Osteoblast (primary cell): ENCODE measurements around the gene ATG7. TPM values are rescaled to one million over a fixed set of nuclear protein-coding genes. Genes with fewer than 3 reads are reported as not detected.
A peak's percentile ranks its signal among the peaks of the same experiment; 100 is the strongest.

ENCODE experiments used
- DNase-seq: peaks from one replicate; pipeline ENCODE4 v3.0.0; 2011; ENCODE audit warnings: low spot score, mixed read lengths; ENCODE audit not compliant: insufficient read length; ENCODE audit errors: missing footprints
- H2AFZ ChIP-seq: 2 replicates; pipeline ENCODE4 v1.6.0; 2011; ENCODE audit warnings: mild to moderate bottlenecking, low read length
- H3K27ac ChIP-seq: 2 replicates; pipeline ENCODE4 v1.5.1; 2011; ENCODE audit warnings: mild to moderate bottlenecking, low read depth, low read length, moderate library complexity
- H3K27me3 ChIP-seq: 2 replicates; pipeline ENCODE4 v1.6.0; 2012; ENCODE audit warnings: mild to moderate bottlenecking, control low read depth, inconsistent platforms, low read length, moderate library complexity; ENCODE audit not compliant: insufficient read depth
- H3K36me3 ChIP-seq: 2 replicates; pipeline ENCODE4 v1.5.1; 2011; ENCODE audit warnings: mild to moderate bottlenecking, low read length, control low read depth, moderate library complexity; ENCODE audit not compliant: insufficient read depth
- H3K4me1 ChIP-seq: 2 replicates; pipeline ENCODE4 v1.5.1; 2011; ENCODE audit warnings: mild to moderate bottlenecking, low read length, control low read depth, moderate library complexity; ENCODE audit not compliant: insufficient read depth
- H3K4me2 ChIP-seq: 2 replicates; pipeline ENCODE4 v1.6.0; 2011; ENCODE audit warnings: mild to moderate bottlenecking, low read length; ENCODE audit not compliant: insufficient read depth
- H3K4me3 ChIP-seq: fragments of 200-600 bp; sonication (generic); 3 replicates; pipeline ENCODE4 v1.5.1; 2012; ENCODE audit warnings: mild to moderate bottlenecking, low read length, inconsistent platforms; ENCODE audit not compliant: insufficient read depth
- H3K79me2 ChIP-seq: 2 replicates; pipeline ENCODE4 v1.6.0; 2012; ENCODE audit warnings: mild to moderate bottlenecking, low read length, control low read depth, inconsistent platforms; ENCODE audit not compliant: insufficient read depth
- H3K9me3 ChIP-seq: 2 replicates; pipeline ENCODE4 v1.5.1; 2011; ENCODE audit warnings: low read depth, low read length, control low read depth
- H4K20me1 ChIP-seq: 2 replicates; pipeline ENCODE4 v1.6.0; 2012; ENCODE audit warnings: mild to moderate bottlenecking, low read length, control low read depth; ENCODE audit not compliant: insufficient read depth
- CTCF ChIP-seq: IDR thresholded peaks from 2 replicates; pipeline ENCODE4 v1.5.1; 2011; ENCODE audit warnings: mild to moderate bottlenecking, low read depth, low read length, moderate library complexity; ENCODE audit errors: extremely low read depth
- total RNA-seq: library from RNA; depleted of rRNA; stranded (reverse); fragments of >200 nt; gene quantifications from 2 replicates; pipeline ENCODE4 v1.2.3, GENCODE V29; 2012

The ATG7 gene
- total RNA-seq, 1 donor = 93.4 TPM

GRCh38 chr3:11588338-11588737 lies 316.1 kb downstream of the ATG7 start:
- Histone ChIP-seq H2AFZ (no peak overlapping the region), H3K9me3 (no peaks in the 10 kb centered on the region), H3K27me3 (no peaks in the 10 kb centered on the region), H3K36me3 (peaks cover 24% of the 10 kb centered on the region), H3K27ac (peak overlapping the region; percentile 43), H3K4me1 (peaks cover 64% of the 10 kb centered on the region), H3K4me3 (no peak overlapping the region), H3K79me2 (peaks cover 99% of the 10 kb centered on the region), H4K20me1 (peaks cover 26% of the 10 kb centered on the region), H3K4me2 (no peak overlapping the region)
- no peak for DNase-seq
- TF ChIP-seq CTCF = no peak

- no peak for DNase-seq
- Histone ChIP-seq H4K20me1 (peaks cover 24% of the 10 kb centered on the region), H3K4me1 (peaks cover 63% of the 10 kb centered on the region)
Observed at GRCh38 chr3:11588755-11589154, 316.6 kb downstream of the ATG7 start.

GRCh38 chr3:11589706-11590105 lies 317.5 kb downstream of the ATG7 start:
- no peak overlapping the region for H3K4me3 ChIP-seq
- peaks cover 23% of the 10 kb centered on the region for H4K20me1 ChIP-seq
- H2AFZ ChIP-seq = no peak overlapping the region
- no peaks in the 10 kb centered on the region for H3K27me3 ChIP-seq
- peak overlapping the region; percentile 90 for H3K27ac ChIP-seq
- no peak for TF ChIP-seq CTCF
- DNase-seq = no peak
- peaks cover 58% of the 10 kb centered on the region for H3K4me1 ChIP-seq
- peaks cover 35% of the 10 kb centered on the region for H3K36me3 ChIP-seq
- peaks cover 99% of the 10 kb centered on the region for H3K79me2 ChIP-seq
- H3K9me3 ChIP-seq = no peaks in the 10 kb centered on the region
- no peak overlapping the region for H3K4me2 ChIP-seq

More at GRCh38 chr3:11588755-11589154, 316.6 kb downstream of the ATG7 start:
- H2AFZ ChIP-seq = no peak overlapping the region
- H3K79me2 ChIP-seq = peaks cover 99% of the 10 kb centered on the region
- H3K36me3 ChIP-seq = peaks cover 27% of the 10 kb centered on the region
- TF ChIP-seq CTCF = no peak
- no peaks in the 10 kb centered on the region for H3K9me3 ChIP-seq
- no peak overlapping the region for H3K4me3 ChIP-seq
- H3K27ac ChIP-seq = peak overlapping the region; percentile 43
- no peaks in the 10 kb centered on the region for H3K27me3 ChIP-seq
- H3K4me2 ChIP-seq = no peak overlapping the region

GRCh38 chr3:11591002-11591355 lies 318.8 kb downstream of the ATG7 start:
- Histone ChIP-seq H2AFZ (no peak overlapping the region), H3K79me2 (peaks cover 93% of the 10 kb centered on the region), H3K36me3 (peaks cover 35% of the 10 kb centered on the region), H3K9me3 (no peaks in the 10 kb centered on the region), H3K27ac (peak overlapping the region; percentile 90), H3K4me3 (no peak overlapping the region), H4K20me1 (peaks cover 23% of the 10 kb centered on the region), H3K4me1 (peaks cover 52% of the 10 kb centered on the region), H3K4me2 (peak overlapping the region; percentile 56), H3K27me3 (no peaks in the 10 kb centered on the region)
- TF ChIP-seq CTCF = no peak
- peak; percentile 34 for DNase-seq
